Measurements from ENCODE around the gene PCDH9. TPM values are rescaled to one million over a fixed set of nuclear protein-coding genes. Genes with fewer than 3 reads are reported as not detected.

The PCDH9 gene
- total and polyA plus RNA-seq, 10 of the 15 experiments (the other 5 are each of a cell fraction or from before 2014, with no cell fraction given) = 0.02 to 2.3 (median 0.05) TPM; not detected in 1

DNA sequence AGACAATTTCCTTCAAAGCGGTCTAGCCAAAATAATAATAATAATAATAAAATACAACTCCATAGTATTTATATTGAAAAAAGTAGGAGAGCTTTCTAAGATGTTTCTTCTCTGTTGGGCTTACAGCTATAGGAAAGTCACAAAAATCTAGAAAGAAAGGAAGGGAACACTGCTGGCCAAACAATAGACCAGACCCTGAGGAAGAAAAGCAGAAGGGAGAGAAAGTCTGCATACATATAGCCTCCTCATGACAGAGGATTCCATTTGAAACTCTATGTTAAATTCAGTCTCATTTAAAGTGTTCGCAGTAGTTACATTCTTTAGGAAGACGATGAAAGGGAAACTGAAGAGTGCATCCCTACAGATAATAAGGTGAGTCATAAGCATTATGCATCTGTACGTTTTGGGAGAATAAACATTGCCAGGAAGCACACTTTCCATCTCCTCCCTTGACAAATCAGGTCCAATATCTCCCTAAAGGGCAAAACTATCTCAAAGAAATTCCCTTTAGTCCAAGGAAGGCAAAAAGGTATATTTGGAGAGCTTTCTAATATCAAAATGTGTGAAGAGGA, 86.5 kb downstream of the PCDH9 start:
- Histone ChIP-seq H3K4me2 (ENCODE audit: control insufficient read depth, insufficient read depth) (no peak overlapping the region), H3K79me2 (ENCODE audit: control insufficient read depth, insufficient read depth, low read length) (no peaks in the 10 kb centered on the region), H3K9me3 (replicated peaks; ENCODE audit: control insufficient read depth, insufficient read depth, low read length) (no peaks in the 10 kb centered on the region), H3K27me3 (replicated peaks in 1 of 2; ENCODE audit: control insufficient read depth in 2 of 2, insufficient read depth in 2 of 2, low read length in 1 of 2) (no peaks in the 10 kb centered on the region), H2AFZ (ENCODE audit: control insufficient read depth, low read depth, low read length) (no peak overlapping the region), H4K20me1 (ENCODE audit: control insufficient read depth, insufficient read depth) (no peaks in the 10 kb centered on the region), H3K4me1 (ENCODE audit: control insufficient read depth, insufficient read depth, low read length) (no peaks in the 10 kb centered on the region), H3K4me3 (no peak overlapping the region), H3K9ac (ENCODE audit: control insufficient read depth, insufficient read depth, low read length) (no peak overlapping the region), H3K27ac (ENCODE audit: control insufficient read depth, insufficient read depth) (no peak overlapping the region), H3K36me3 (ENCODE audit: control insufficient read depth in 2 of 2, insufficient read depth in 2 of 2, low read length in 1 of 2) (no peaks in the 10 kb centered on the region)
- POLR2A ChIA-PET = no interaction called here
- TF ChIP-seq, protein P1, sequence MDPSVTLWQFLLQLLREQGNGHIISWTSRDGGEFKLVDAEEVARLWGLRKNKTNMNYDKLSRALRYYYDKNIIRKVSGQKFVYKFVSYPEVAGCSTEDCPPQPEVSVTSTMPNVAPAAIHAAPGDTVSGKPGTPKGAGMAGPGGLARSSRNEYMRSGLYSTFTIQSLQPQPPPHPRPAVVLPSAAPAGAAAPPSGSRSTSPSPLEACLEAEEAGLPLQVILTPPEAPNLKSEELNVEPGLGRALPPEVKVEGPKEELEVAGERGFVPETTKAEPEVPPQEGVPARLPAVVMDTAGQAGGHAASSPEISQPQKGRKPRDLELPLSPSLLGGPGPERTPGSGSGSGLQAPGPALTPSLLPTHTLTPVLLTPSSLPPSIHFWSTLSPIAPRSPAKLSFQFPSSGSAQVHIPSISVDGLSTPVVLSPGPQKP (IDR thresholded peaks at IDR 0.05; ENCODE audit: low read depth, low read length) = no peak
- TF ChIP-seq HCFC1 (IDR thresholded peaks at IDR 0.05; ENCODE audit: low read length) (no peak), CREM (IDR thresholded peaks at IDR 0.05; ENCODE audit: low read depth) (no peak)
- BruUV-seq (replicated peaks) = no TSS peak
- RAD21 ChIA-PET (ENCODE audit: unreplicated experiment) = no interaction called here
- CTCF ChIA-PET = no interaction called here
- 48% methylated on average over 4 of the region's 4 CpGs for WGBS (ENCODE audit: insufficient coverage, insufficient replicate concordance, low lambda C conversion rate, missing lambda C conversion rate)
- DNase-seq (ENCODE audit: low read depth, low spot score) (no peak), FAIRE-seq (no peak), ATAC-seq (no peak)
- in situ Hi-C loops (cut with MboI) = no loop called here
- intact Hi-C loops (cut with micrococcal nuclease; ENCODE audit: unreplicated experiment) = no loop called here
- SMC1A ChIA-PET (ENCODE audit: uncharacterized antibody, unreplicated experiment) = interaction anchor here (1.2 to 1.7 kb wide), 2 partner anchors 8 to 9 kb away, joined by 3 to 7 read pairs; no protein-coding TSS in a partner anchor

DNA sequence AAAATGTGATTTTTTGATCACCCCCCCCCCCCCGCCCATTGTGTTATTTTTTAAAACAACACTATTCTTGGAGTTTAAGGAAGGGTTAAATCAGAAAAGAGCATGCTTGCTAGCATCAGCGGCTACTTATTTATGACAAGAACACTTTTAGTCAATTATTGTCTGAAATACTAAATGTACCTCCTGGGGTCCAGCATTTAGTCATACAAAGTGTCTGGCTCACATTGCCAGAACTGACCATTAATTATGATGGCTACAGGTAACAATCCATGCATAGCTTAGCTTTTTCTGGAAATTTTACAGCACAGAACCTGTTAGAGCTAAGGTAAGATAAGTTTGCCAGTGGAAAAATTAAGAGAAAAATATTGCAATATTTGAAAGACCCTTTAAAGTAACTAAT, 90.1 kb downstream of the PCDH9 start:
- TF ChIP-seq MYB (IDR thresholded peaks at IDR 0.05; ENCODE audit: borderline replicate concordance, low read depth, low read length) (no peak), WRNIP1 (IDR thresholded peaks at IDR 0.05; ENCODE audit: borderline replicate concordance, low read depth, low read length) (no peak), NFIC (IDR thresholded peaks at IDR 0.05; ENCODE audit: low read depth, low read length) (no peak), JUND (IDR thresholded peaks at IDR 0.05; ENCODE audit: low read depth, low read length) (no peak), MTA3 (IDR thresholded peaks at IDR 0.05; ENCODE audit: borderline replicate concordance, low read length) (no peak), SMAD1 (IDR thresholded peaks at IDR 0.05; ENCODE audit: low read depth, partially characterized antibody) (no peak)
- no TSS peak for BruUV-seq (replicated peaks)
- FAIRE-seq = no peak
- Histone ChIP-seq H3K4me1 (ENCODE audit: control insufficient read depth, insufficient read depth, low read length) (no peaks in the 10 kb centered on the region), H3K79me2 (ENCODE audit: control insufficient read depth, insufficient read depth, low read length) (no peaks in the 10 kb centered on the region), H3K4me3 (no peak overlapping the region), H4K20me1 (ENCODE audit: control insufficient read depth, insufficient read depth) (no peaks in the 10 kb centered on the region), H2AFZ (ENCODE audit: control insufficient read depth, low read depth, low read length) (no peak overlapping the region), H3K36me3 (ENCODE audit: control insufficient read depth in 2 of 2, insufficient read depth in 2 of 2, low read length in 1 of 2) (no peaks in the 10 kb centered on the region), H3K27me3 (replicated peaks in 1 of 2; ENCODE audit: control insufficient read depth in 2 of 2, insufficient read depth in 2 of 2, low read length in 1 of 2) (no peaks in the 10 kb centered on the region), H3K9me3 (replicated peaks; ENCODE audit: control insufficient read depth, insufficient read depth, low read length) (no peaks in the 10 kb centered on the region), H3K27ac (ENCODE audit: control insufficient read depth, insufficient read depth) (no peak overlapping the region), H3K9ac (ENCODE audit: control insufficient read depth, insufficient read depth, low read length) (no peak overlapping the region), H3K4me2 (ENCODE audit: control insufficient read depth, insufficient read depth) (no peak overlapping the region)
- in situ Hi-C loops (cut with MboI) (no loop called here), intact Hi-C loops (cut with micrococcal nuclease; ENCODE audit: unreplicated experiment) (no loop called here)
- whole genome bisulfite sequencing (ENCODE audit: insufficient coverage, insufficient replicate concordance, low lambda C conversion rate, missing lambda C conversion rate) = 45% methylated on average over 2 of the region's 2 CpGs
- ATAC-seq = no peak
- POLR2A ChIA-PET = no interaction called here
- CTCF ChIA-PET = no interaction called here
- no peak for DNase-seq (ENCODE audit: low read depth, low spot score)
- SMC1A ChIA-PET (ENCODE audit: uncharacterized antibody, unreplicated experiment) = no interaction called here
- RAD21 ChIA-PET (ENCODE audit: unreplicated experiment) = no interaction called here
